Measurements from ENCODE around the gene ARHGAP35.
"Not testable (repeated sequence)": the region's sequence is repeated elsewhere in the genome, so short reads cannot be mapped to it uniquely, and the experiment has no call there.

Gene ARHGAP35

GRCh38 chr19:46860846-46861690 lies at the start of gene ARHGAP35:
ARHGAP35 (plus strand) TSS chr19:46860997; CDS start chr19:46918676, 57,679 bp downstream.
- no peak for DNase-seq (ENCODE audit: low read depth in 4 of 4, low spot score in 1 of 4)

- no peak for DNase-seq (ENCODE audit: low read depth in 4 of 4, low spot score in 1 of 4)
These were observed 47.6 kb upstream of the ARHGAP35 start for GRCh38 chr19:46812977-46813838.

GRCh38 chr19:46813839-46814358 lies 46.9 kb upstream of the ARHGAP35 start:
- no peak for DNase-seq (ENCODE audit: low read depth in 4 of 4, low spot score in 1 of 4)

GRCh38 chr19:46815833-46816627 lies 44.8 kb upstream of the ARHGAP35 start:
- DNase-seq (ENCODE audit: low read depth in 4 of 4, low spot score in 1 of 4), result no peak

GRCh38 chr19:46818812-46819211 lies 42.0 kb upstream of the ARHGAP35 start:
- DNase-seq (ENCODE audit: low read depth in 4 of 4, low spot score in 1 of 4), result no peak

GRCh38 chr19:46821512-46822409 lies 39.0 kb upstream of the ARHGAP35 start:
- peak; percentile 4 to 44 (median 31) for DNase-seq (ENCODE audit: low read depth in 4 of 4, low spot score in 1 of 4)

GRCh38 chr19:46822410-46822787 lies 38.4 kb upstream of the ARHGAP35 start:
- DNase-seq (ENCODE audit: low read depth in 4 of 4, low spot score in 1 of 4), result not testable (repeated sequence)

- no peak for DNase-seq (ENCODE audit: low read depth in 4 of 4, low spot score in 1 of 4)
These were observed 37.7 kb upstream of the ARHGAP35 start for GRCh38 chr19:46823049-46823448.

GRCh38 chr19:46824890-46825730 lies 35.7 kb upstream of the ARHGAP35 start:
- DNase-seq (ENCODE audit: low read depth in 4 of 4, low spot score in 1 of 4), result no peak

GRCh38 chr19:46825731-46826055 lies 35.1 kb upstream of the ARHGAP35 start:
- DNase-seq (ENCODE audit: low read depth in 4 of 4, low spot score in 1 of 4), result no peak

GRCh38 chr19:46828484-46828883 lies 32.3 kb upstream of the ARHGAP35 start:
- DNase-seq (ENCODE audit: low read depth in 4 of 4, low spot score in 1 of 4), result peak; percentile 25 to 55 (median 30)

- DNase-seq (ENCODE audit: low read depth in 4 of 4, low spot score in 1 of 4), result no peak
These were observed 29.9 kb upstream of the ARHGAP35 start for GRCh38 chr19:46830864-46831263.

GRCh38 chr19:46834121-46834520 lies 26.7 kb upstream of the ARHGAP35 start:
- no peak for DNase-seq (ENCODE audit: low read depth in 4 of 4, low spot score in 1 of 4)

GRCh38 chr19:46834984-46835383 lies 25.8 kb upstream of the ARHGAP35 start:
- no peak for DNase-seq (ENCODE audit: low read depth in 4 of 4, low spot score in 1 of 4)

- no peak for DNase-seq (ENCODE audit: low read depth in 4 of 4, low spot score in 1 of 4)
These were observed 22.6 kb upstream of the ARHGAP35 start for GRCh38 chr19:46838160-46838559.

- DNase-seq (ENCODE audit: low read depth in 4 of 4, low spot score in 1 of 4), result no peak
These were observed 20.9 kb upstream of the ARHGAP35 start for GRCh38 chr19:46839752-46840497.

- peak in 1 of 4 experiments; percentile 28 for DNase-seq (ENCODE audit: low read depth in 4 of 4, low spot score in 1 of 4)
These were observed 20.3 kb upstream of the ARHGAP35 start for GRCh38 chr19:46840498-46840942.

GRCh38 chr19:46841458-46842083 lies 19.2 kb upstream of the ARHGAP35 start:
- no peak for DNase-seq (ENCODE audit: low read depth in 4 of 4, low spot score in 1 of 4)

Measured in stimulated activated CD4-positive, alpha-beta T cell treated with anti-CD3 and anti-CD28 coated beads, Interleukin-1b, Interleukin-23, amount 100 ng/mL, for 24 hours (primary cell).